Esophagus squamous epithelium (tissue), 4 donors: ENCODE measurements around the gene FIS1.

ENCODE experiments used
- CTCF ChIP-seq, 6 experiments: fragments of 450-650 bp in 4 of 6; fragments of 200-600 bp in 2 of 6; sonication (generic) in 2 of 6; IDR thresholded peaks; one replicate each; pipeline ENCODE4 v1.5.1; 2016 to 2019; ENCODE audit warnings: antibody characterized with exemption in 6 of 6, mild to moderate bottlenecking in 4 of 6, moderate library complexity in 4 of 6
- POLR2A ChIP-seq, 4 donors: fragments of 450-650 bp; IDR thresholded peaks; one replicate each; pipeline ENCODE4 v1.6.1; 2017; ENCODE audit warnings: antibody characterized with exemption in 4 of 4, mild to moderate bottlenecking in 4 of 4, moderate library complexity in 3 of 4

GRCh38 chr7:101197991-101198390 is 46.9 kb downstream of the FIS1 start:
- TF ChIP-seq CTCF (IDR thresholded peaks at IDR 0.05) (no peak), POLR2A (IDR thresholded peaks at IDR 0.05) (no peak)
